GM18499 (cell line): ENCODE results near the gene MSRB3.
"Not testable (repeated sequence)": the region's sequence is repeated elsewhere in the genome, so short reads cannot be mapped to it uniquely, and the experiment has no call there.

Experiments
- ATAC-seq: cut with Tn5 transposase; IDR thresholded peaks from one replicate; pipeline ENCODE4 v1.9.1; 2021; ENCODE audit warnings: moderate number of reproducible peaks; ENCODE audit not compliant: insufficient read depth, unreplicated experiment

The MSRB3 gene

DNA sequence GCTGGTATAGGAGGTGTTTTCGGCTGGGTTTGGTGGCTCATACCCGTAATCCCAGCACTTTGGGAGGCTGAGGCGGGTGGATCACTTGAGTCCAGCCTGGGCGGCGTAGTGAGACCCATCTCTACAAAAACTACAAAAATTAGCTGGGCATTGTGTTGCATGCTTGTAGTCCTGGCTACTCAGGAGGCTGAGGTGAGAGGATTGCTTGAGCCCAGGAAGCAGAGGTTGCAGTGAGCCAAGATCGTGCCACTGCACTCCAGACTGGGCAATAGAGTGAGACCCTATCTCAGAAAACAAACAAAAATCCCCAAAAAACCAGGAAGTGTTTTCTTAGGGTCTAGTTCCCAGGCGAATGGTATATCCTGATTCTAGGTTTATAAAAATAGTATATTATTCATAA lies 7.0 kb downstream of the MSRB3 start:
- not testable (repeated sequence) for ATAC-seq

DNA sequence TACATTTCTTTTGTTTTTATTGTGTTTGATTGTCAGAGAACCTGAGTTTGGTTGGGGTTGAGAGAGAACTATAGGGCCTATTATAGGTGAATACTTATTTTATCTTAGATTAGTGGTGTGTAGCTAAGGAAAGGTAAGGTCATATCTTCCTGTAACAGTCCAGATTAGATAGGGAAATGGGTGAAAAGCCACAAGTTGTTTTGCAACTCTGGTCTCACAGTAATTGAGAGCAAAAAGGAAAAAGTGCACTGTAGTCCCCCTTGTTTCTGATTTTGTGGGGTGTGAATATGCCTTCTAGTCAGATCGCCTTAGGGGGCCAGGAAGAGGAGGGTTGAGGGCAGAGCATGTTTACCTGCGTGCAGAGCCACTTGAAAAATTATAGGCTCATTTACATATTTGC lies 8.9 kb downstream of the MSRB3 start:
- no peak for ATAC-seq

DNA sequence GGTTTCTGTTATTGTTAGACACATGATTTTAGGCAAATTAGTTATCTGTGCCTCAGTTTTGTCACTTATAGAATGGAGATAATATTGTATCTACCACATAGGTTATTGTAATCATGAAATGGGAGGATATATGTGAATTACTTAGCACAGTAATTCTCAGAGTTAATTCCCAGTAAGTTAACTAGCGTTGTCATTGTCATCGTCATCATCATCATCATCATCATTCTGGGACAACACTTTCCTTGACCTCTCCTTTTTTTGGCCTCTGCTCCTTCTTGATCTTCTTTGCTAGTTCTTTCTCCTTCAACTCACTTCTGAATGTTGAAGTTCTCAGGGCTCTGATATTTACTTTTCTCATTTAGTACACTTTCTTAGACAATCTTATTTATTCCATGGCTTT lies 13.8 kb downstream of the MSRB3 start:
- ATAC-seq: no peak

DNA sequence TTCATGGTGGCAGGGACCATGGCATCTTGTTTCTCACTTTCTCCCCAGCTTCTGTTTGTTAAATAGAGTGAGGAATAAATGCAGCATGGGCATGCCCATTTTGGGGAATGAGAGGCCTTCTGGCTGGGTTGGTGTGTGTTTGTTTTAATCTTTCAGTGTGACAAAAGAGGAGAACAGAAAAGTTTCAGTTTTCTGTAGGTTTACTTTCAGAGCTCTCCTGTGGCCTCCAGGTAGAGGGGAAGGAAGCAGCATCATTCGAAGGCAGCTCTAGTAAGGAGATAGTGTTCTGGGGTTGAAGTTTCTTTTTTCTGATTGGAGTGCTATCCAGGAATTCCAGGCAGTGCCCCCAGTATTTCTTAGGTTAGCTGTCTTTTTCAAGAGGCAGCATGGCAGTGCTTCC lies 15.3 kb downstream of the MSRB3 start:
- no peak for ATAC-seq

DNA sequence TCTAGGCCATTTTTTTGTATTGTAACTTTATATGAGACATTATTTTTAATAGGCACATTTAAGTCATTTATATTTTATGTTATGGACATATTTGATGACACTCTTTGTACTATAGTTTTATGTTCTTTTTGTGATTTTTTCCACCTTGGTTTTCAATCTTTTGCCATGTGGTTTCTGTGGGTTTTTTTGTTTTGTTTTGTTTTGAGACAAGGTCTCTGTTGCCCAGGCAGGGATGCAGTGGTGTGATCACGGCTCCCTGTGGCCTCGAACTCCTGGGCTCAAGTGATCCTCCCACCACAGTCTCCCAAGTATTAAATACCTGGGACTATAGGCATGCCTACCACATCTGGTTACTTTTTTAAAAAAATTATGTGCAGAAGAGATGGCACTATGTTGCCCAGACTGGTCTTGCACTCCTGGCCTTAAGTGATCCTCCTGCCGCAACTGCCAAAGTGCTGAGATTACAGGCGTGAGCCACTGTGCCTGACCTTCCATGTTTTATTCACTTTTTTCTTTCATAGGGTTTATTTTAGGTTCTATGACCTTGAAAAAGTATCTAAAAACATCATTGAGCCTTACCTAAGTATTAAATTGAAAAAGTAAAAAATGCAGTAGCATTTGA lies 16.3 kb downstream of the MSRB3 start:
- ATAC-seq: no peak

DNA sequence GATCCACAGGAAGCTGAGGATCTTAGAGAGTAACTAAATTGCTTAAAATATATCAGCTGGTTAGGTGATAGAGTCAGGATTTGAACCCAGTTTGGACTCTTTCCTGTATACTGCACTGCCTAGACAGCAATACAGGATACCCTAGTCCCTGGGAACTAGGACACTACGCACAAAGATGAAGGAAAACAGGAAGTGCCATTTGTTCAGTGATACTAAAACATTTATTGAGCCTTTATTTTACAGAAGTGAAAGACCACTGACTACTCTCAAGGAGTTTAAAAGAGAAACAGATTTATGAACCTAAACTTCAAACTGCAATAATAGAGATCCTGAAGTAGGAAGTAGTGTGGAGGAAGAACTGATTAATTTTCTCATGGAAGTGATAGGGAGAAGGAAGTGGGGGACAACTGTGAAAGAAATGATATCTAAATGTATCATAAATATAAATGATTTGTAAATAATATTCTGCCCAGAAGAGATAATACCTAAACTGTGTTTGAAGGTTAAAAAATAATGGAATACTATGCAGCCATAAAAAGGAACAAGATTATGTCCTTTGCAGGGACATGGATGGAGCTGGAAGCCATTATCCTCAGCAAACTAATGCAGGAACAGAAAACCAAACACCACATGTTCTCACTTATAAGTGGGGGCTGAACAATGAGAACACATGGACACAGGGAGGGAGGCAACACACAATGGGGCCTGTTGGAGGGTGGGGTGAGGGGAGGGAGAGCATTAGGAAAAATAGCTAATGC lies 18.2 kb downstream of the MSRB3 start:
- ATAC-seq: no peak

DNA sequence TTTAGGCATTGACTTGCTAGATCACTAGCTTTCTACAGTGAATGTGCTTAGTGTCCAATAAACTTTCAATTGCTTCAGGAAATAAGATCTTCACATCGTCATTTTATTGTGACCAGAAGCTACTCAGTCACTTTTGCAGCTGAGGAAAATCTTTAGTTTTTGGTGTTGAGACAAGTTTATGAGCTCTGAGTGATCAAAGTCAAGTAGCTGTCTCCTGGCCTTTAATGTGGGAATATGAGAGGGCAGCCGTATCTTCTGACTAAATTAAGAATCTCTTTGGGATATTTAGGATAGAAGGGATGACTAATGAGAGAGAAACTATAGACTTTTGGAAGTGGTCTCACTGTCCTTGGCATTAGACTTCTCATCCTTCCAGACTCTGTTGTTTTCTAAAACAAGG lies 21.6 kb downstream of the MSRB3 start:
- no peak for ATAC-seq

DNA sequence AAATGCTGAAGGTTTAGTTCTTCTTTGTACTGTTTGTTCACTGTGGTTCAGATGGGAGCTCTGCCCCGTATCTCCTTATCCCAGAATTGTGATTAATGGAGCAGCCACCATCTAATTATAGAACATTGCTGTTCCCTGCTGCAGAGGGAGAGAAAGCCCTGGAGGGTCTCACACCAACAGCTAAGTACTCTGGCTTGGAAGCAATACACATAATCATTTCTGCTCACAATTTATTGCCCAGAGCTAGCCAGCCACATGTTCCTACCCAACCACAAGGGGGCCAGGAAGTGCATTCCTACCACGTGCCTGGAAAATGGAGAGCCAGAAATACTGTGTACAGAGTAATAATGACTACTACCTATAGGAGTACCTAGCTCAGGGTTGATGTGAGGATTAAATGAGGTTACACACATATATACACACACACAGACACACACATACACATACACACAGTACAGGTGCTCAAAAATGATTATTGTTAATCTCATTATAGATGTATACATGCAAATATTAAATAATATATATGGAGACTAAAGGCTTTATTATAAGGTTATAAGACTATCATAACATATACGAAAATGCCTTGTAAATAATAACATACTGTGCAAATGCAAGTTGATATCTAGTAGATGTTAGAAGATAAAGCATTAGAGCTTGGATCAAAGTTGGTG lies 22.3 kb downstream of the MSRB3 start:
- no peak for ATAC-seq

DNA sequence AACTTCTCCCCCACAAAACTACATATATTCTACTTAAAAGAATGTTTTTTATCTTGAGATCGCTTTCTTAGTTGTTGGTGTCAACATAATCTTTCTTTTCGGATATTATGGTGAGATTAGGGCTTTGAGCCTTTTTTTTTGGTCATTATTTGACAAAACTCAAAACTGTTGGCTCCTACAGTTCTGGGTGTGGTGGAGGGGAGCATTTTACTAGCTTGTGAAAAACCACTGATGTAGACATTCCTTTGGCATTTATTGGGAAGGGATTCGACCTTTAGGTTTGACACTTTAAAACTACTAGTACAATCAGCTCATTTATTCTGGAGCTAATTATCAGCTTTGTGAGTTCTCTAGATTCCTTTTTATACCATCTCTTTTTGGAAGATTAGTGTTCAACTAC lies 24.4 kb downstream of the MSRB3 start:
- ATAC-seq: no peak

DNA sequence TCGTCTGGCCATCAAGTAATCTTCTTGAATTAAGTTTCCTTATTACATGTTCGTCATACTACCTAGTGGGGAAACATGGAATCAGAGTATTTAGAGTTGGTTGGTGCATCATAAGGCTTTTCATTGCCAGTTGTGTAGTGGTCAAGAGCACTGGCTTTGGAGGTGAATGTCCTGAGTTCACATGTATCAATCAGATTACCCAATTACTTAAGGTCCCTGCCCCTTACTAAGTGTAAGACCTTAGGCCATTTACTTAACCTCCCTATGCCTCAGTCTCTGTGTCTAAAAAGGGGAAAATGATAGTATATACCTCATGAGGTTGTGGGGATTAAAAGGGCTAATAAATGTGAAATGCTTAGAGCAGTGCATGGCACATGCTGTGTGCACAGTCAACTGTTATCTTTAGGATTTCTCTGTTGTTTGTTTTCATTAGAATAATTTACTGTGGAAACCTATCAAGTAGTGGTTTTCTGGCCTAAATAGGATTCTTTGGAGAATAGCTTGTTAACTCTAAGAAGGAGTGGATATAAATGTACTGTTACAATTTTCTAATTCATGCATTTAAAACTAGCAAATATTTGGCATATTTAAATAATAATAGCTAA lies 27.0 kb downstream of the MSRB3 start:
- ATAC-seq: no peak

DNA sequence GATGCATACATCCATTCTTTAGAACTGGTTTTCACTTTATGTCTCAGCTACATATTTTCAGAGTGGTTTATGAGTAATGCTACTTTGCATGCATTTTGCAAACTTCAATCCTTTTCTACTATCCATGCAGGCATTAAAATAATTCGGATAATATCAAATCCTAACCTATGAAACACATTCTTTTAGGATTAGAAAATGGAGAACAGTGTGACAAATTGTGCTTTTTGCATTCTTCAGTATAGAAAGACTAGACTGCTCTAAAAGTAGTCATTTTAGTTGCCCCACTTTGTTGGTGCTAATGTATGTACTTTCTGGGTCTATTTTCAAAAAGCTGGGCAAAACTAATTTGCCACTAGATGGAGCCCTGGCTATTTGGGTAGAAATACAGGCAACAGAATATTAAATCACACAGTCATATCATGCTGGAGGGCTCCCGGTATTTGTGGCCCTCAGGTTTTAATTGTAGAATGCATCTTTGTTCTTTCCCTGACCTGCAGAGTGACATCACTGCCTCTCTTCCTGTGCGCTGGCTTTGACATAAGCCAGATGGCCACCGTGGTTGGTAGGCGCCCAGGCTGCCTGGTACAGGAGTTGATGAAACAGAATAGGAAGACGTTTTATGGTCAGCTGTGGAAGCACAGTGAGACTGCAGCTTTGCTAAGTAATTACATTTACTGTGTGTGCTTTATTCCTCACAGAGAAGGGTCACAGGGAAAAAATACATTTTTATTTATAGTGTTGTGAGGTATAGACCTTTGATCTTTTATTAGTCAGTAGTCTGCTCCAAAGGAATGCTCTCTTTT lies 28.1 kb downstream of the MSRB3 start:
- ATAC-seq: no peak

DNA sequence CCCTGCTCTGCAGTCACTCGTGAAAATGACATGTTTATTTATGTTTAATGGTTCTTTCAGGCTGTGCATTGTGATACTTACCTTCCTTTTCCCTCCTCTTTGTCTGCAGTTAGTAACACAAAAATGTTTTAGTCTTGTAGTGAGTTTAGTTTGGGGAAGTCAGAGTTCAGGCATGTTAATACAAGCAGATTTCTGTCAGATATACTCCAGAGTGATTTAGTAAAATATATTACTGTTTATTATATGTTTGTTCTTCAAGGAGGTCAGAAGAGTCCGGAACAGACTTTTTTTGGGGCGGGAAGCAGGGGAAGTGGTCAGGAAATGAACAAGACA lies 28.7 kb downstream of the MSRB3 start:
- no peak for ATAC-seq

DNA sequence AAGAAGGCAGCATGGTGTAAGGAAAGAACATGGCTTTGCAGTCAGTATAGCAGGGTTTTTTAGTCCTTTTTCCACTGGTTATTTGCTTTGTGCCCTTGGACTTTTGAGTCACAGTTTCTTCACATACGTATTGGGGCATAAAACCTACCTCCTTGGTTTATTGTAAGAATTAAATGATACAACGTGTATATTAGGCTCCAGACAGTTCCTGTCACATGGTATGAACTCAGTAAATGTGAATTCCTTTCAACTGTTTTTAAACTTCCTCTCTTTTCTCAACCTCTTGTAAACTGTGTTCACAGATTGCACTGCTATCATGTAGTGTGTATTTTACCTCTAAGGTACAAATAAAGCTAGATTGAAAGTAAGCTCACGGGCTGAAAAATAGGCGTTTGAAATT lies 29.5 kb downstream of the MSRB3 start:
- ATAC-seq: no peak

DNA sequence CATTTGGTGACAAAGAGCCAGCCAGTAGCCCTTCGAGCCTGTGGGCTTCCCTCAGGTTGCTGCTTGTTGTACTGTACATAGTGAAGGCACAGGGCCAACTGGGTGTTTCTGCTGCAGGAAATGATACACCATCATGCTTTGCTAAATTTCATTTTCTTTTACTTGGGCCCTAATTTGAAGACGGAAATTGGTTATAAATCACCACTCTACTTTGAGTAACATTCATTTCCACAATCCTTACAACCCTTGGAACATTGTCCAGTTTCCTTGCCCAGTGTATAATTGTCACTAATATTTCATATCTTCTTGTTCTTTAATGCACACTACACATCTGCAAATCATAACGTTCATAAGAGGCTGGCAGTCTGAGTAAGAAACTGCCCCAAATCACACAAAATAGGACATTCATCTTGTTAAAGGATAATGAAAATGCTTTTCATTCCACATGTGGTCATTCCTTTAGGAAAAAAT lies 30.2 kb downstream of the MSRB3 start:
- no peak for ATAC-seq

DNA sequence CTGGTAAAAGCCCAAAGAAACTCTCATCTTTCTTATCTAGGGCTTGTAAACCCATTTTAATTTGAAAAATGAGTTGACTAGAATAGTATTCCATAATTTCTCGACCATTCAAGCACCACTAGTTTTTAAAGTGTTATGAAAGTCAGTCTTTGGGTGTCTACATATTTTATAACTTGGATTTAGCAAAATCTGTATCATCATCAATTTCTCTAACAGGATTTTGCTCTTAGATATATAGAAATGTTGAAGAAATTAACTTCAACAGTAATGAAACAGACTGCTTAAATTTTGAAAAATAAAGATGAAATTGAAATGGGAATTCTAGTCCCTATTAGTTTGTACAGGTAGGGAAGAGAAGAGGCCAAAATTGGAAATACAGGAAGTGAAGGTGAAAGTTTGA lies 32.8 kb downstream of the MSRB3 start:
- ATAC-seq: no peak

DNA sequence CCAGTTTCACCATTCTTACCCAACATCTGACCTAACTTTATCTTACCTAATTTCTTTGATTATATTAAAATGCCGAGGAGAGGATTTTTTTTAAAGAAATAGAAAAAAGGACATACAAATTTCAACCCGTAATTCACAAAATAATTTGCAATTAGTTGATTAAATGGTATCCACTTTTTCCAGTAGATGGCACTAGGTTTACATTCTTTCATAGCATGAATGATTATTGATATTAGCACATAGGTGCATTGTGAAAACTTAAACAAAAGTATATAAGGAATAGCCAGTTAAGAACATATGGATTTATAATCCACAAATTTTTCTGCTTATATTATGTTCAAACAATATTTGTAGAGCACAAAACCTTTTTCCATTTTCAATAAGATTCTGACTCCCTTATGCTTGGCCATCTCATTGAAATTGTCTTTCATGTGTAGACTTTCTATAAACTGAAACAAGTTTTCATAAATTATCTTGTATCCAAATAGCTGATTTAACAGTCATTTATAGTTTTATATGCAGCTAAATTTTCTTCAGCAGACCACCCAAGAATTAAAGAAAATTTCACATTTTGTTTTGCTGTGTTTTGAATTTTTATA lies 35.3 kb downstream of the MSRB3 start:
- no peak for ATAC-seq

DNA sequence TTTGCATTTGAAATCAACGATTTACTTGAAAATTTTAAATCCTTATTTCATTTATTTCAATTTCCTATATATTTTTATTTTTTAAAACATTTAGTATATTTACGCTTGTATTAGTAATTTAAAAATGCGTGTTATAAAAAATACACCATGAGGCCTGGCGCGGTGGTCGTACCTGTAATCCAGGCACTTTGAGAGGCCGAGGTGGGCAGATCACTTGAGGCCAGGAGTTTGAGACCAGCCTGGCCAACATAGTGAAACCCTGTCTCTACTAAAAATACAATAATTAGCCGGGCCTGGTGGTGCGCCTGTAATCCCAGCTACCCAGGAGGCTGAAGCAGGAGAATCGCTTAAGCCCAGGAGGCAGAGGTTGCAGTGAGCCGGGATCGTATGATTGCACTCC lies 36.8 kb downstream of the MSRB3 start:
- ATAC-seq: not testable (repeated sequence)

DNA sequence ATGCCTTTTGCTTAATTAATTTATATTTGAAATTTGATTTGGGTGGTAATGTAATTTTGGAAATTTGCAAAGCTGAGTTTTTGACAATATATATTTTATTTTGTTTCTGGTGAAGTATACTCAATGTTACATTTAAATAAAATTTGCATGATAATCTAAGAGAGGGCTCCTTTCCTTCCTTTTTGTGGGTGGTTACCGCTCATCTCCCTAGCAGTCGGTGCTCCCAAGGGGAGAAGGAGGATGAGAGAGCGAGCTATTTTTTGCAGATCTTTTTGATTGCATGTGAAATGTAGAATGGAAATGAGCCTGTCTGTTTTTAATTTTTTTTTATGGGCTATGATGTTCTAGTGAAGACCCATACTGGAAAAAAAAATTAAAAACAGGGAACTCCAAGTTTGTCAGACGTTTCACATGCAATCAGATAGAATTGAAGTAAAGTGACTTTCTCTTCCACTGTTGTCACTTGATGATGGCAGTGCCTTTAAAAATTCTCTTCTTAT lies 39.8 kb downstream of the MSRB3 start:
- no peak for ATAC-seq

DNA sequence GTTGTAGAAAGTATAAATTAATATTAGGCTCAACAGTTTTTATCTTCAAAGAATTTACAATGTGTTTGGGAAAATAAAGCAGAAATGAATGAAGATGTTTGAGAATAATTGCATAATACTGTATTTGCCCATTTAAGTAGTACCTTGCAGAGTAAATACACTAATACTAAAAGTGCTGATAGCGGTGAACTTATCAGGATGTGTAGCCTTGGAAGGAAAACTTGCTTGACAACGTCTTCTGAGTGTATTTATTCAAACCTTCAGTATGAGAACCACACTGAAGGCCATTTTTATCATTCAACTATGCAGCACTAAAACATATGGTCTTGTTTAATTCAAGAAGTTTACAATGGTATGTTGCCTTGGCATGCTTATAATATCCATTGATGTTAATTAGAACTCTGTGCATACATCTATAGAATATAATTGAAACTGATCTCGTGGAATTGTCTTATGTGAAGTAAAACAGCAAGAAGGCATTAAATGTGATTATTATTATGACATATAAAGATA lies 41.3 kb downstream of the MSRB3 start:
- ATAC-seq: no peak

DNA sequence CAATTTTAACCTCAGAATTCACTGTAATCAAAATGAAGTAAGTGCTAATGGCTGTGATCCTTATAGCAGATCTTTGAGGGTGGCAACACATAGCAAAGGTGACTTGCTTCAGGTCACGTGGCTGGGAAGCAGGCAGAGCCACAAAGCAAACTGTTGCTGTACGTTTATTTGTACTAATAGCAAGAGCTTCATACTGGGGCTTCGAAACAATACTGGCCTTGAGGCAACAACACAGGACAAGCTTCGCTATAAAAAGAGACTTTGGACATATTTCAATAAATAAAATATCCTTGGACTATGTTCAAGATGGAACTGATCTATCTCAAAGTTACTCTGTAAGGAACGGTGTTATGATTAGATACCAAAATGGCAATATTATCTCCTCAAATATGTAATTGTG lies 44.6 kb downstream of the MSRB3 start:
- ATAC-seq: no peak
